Adrenal gland (tissue), 12 donors: ENCODE results near the gene SPRED2. TPM values are rescaled to one million over a fixed set of nuclear protein-coding genes. Genes with fewer than 3 reads are reported as not detected.

Source experiments
- DNase-seq, 7 donors: peaks; one replicate each; pipeline ENCODE4 v3.0.0-alpha.2; 2019 to 2020
- H3K27ac ChIP-seq, 5 donors: fragments of 200-600 bp; sonication (generic) in 4 of 5; 1 replicate in 3 of 5; 2 replicates in 2 of 5; pipeline versions ENCODE4 v1.5.1 to v1.8.0; 2016 to 2020; ENCODE audit warnings: mild to moderate bottlenecking in 1 of 5
- H3K27me3 ChIP-seq: fragments of 200-600 bp; 2 replicates; pipeline ENCODE4 v1.8.0; 2021
- H3K36me3 ChIP-seq, 2 donors: fragments of 200-600 bp; replicated peaks in 1 of 2; 1 replicate in 1 of 2; 2 replicates in 1 of 2; pipeline versions ENCODE4 v1.5.1 to v1.8.0; 2018 to 2022
- H3K4me1 ChIP-seq, 2 donors: fragments of 200-600 bp; replicated peaks in 1 of 2; 1 replicate in 1 of 2; 2 replicates in 1 of 2; pipeline versions ENCODE4 v1.5.1 to v1.8.0; 2018 to 2021
- H3K4me3 ChIP-seq, 4 donors: fragments of 200-600 bp; sonication (generic) in 3 of 4; one replicate each; pipeline ENCODE4 v1.5.1; 2016 to 2018
- H3K9me3 ChIP-seq, 3 donors: fragments of 200-600 bp; sonication (generic) in 1 of 3; replicated peaks in 1 of 3; 1 replicate in 2 of 3; 2 replicates in 1 of 3; pipeline versions ENCODE4 v1.5.1 to v1.8.0; 2016 to 2021
- CTCF ChIP-seq, 6 experiments: fragments of 450-650 bp in 4 of 6; fragments of 200-600 bp in 2 of 6; sonication (generic) in 1 of 6; IDR thresholded peaks; 1 replicate in 5 of 6; 2 replicates in 1 of 6; pipeline versions ENCODE4 v1.5.1 to v1.8.0; 2016 to 2021; ENCODE audit warnings: antibody characterized with exemption in 6 of 6, mild to moderate bottlenecking in 2 of 6, moderate library complexity in 1 of 6
- POLR2A ChIP-seq, 2 donors: fragments of 450-650 bp; IDR thresholded peaks; one replicate each; pipeline ENCODE4 v1.6.1; 2017; ENCODE audit warnings: antibody characterized with exemption in 2 of 2, mild to moderate bottlenecking in 2 of 2, moderate library complexity in 1 of 2
- WGBS, 4 donors: extraction: QIAGEN DNeasy Blood & Tissue Kit in 2 of 4; methylation state at CpG; one replicate each; pipeline versions ENCODE4 v1.1.5 to v1.1.7; 2013 to 2017; 5-methylcytosine and 5-hydroxymethylcytosine counted together
- intact Hi-C, 2 donors: fragments of 100-400 bp; cut with DNase I; formaldehyde crosslinking; loops; one replicate each; pipeline versions ENCODE4 v1.14.1 to v1.15.0; 2022 to 2023
- polyA plus RNA-seq, 3 donors: library from polyadenylated mRNA; stranded (reverse); fragments of 200-250 nt in 2 of 3; fragments of 350-450 nt in 1 of 3; fragmentation: Illumina TruSeq in 1 of 3; extraction: RNeasy Lipid Tissue Mini Kit (QIAGEN cat#74804) in 1 of 3; gene quantifications; one replicate each; pipeline ENCODE4 v1.2.3, GENCODE V29; 2013 to 2014
- total RNA-seq, 9 donors: library from RNA; depleted of rRNA in 4 of 9; stranded (reverse); fragments of >200 nt in 4 of 9; fragments of 120-200 nt in 1 of 9; fragmentation: NEBNext Ultra II Directional in 1 of 9; extraction: Animal tissue kit (Norgen Biotek cat#: 25700) in 1 of 9; gene quantifications; one replicate each; pipeline versions ENCODE4 v1.1.0 to v1.2.4, GENCODE V29; 2013 to 2023
- donor health status: healthy with polysubstance abuse.
- donor health status: Bipolar disorder and iron deficiency.
- donor health status: DM: yes; HTN: yes; CAD: no.
- donor health status: DM: no; HTN: no; CAD: no.
- donor health status: DM: no; HTN: no; CAD: no.
- donor health status: DM: yes; HTN: yes; CAD: no.

SPRED2 gene
- total and polyA plus RNA-seq, 12 donors, result 5.2 to 28.4 (median 16.0) TPM

GRCh38 chr2:65364986-65365733 lies 67.2 kb downstream of the SPRED2 start:
- H3K4me3 ChIP-seq, result no peak overlapping the region
- no peak for TF ChIP-seq CTCF (IDR thresholded peaks at IDR 0.05)
- TF ChIP-seq POLR2A (IDR thresholded peaks at IDR 0.05), result no peak
- 70 to 78% (median 74%) methylated on average over 2 of the region's 2 CpGs for WGBS, 4 donors
- no peaks in the 10 kb centered on the region for H3K9me3 ChIP-seq
- intact Hi-C loops, result no loop called here
- H3K27ac ChIP-seq, result no peak overlapping the region
- peak in 1 of 7 donors; percentile 1 for DNase-seq
- no peaks in the 10 kb centered on the region for H3K27me3 ChIP-seq
- H3K4me1 ChIP-seq, result peaks cover 0 to 41% of the 10 kb centered on the region in 2 donors
- H3K36me3 ChIP-seq, result no peaks in the 10 kb centered on the region

DNA sequence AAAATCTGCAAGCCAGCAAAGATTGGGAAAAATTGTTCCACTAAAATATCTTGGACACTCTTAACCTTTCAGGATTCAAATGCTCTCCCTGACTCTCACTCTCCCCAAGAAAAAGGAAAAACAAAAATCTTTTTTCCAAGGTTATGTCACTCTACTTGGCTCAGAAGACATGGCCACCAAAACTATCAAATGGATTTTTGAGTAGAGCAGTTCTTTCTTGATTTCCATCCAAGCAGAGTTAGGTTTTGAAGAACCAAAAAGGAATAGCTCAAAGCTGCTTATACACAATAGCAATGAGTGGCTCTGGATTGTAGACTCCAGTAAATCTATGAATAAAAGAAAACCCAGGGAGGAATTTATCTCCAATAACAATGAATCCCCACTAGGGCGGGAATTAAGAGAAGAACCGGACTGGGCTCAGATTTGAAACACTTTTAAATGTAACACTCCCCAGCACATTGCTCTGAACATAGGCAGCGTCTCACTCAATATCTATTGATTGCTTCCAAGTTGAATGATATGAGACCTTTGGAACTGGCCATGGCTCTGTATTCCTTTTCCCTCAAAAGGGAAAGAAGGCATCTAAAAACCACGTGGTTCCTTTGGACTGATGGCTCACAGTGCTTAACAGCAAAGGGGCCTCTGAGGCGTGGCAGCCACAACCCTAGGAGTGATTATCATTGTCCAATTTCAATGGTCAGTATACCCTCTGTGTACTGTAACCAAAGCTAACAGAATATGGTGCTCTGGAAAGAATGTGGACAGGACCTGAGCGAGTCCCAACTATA lies 68.3 kb downstream of the SPRED2 start:
- Histone ChIP-seq H3K4me3 (no peak overlapping the region), H3K9me3 (no peaks in the 10 kb centered on the region), H3K27ac (no peak overlapping the region), H3K36me3 (no peaks in the 10 kb centered on the region), H3K27me3 (no peaks in the 10 kb centered on the region), H3K4me1 (peaks cover 0 to 41% of the 10 kb centered on the region in 2 donors)
- DNase-seq, result peak in 1 of 7 donors; percentile 0
- TF ChIP-seq CTCF (IDR thresholded peaks at IDR 0.05) (no peak), POLR2A (IDR thresholded peaks at IDR 0.05) (no peak)
- WGBS, 4 donors, result 84 to 93% (median 89%) methylated on average over 6 of the region's 6 CpGs
- intact Hi-C loops, result no loop called here

- H3K27me3 ChIP-seq, result no peaks in the 10 kb centered on the region
- H3K27ac ChIP-seq, result no peak overlapping the region
- peaks cover 4 to 47% of the 10 kb centered on the region in 2 donors for H3K4me1 ChIP-seq
- H3K36me3 ChIP-seq, result no peaks in the 10 kb centered on the region
- WGBS, 4 donors, result 66 to 85% (median 79%) methylated on average over 3 of the region's 3 CpGs
- DNase-seq, result peak in 1 of 7 donors; percentile 3
- TF ChIP-seq CTCF (IDR thresholded peaks at IDR 0.05) (no peak), POLR2A (IDR thresholded peaks at IDR 0.05) (no peak)
- no peaks in the 10 kb centered on the region for H3K9me3 ChIP-seq
- H3K4me3 ChIP-seq, result no peak overlapping the region
- intact Hi-C loops, result no loop called here
Observed at GRCh38 chr2:65361623-65362022, 70.8 kb downstream of the SPRED2 start.

DNA sequence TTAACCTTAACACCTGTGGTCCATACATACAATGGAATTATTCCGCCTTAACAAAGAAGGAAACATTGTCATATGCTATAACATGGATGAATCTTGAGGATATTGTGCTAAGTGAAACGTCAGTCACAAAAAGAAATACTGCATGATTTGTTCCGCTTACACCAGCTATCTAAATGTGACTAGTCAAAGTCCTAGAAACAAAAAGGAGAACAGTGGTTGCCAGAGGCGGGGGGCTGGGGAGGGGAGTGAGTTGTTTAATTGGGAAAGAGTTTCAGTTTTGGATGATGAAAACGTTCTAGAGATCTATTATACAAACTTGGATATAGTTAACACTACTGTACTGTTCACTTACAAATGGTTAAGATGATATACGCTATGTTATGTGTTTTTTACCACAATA lies 72.0 kb downstream of the SPRED2 start:
- 73 to 87% (median 83%) methylated on average over 6 of the region's 6 CpGs for WGBS, 4 donors
- H3K27ac ChIP-seq, result no peak overlapping the region
- H3K4me3 ChIP-seq, result no peak overlapping the region
- intact Hi-C loops, result no loop called here
- H3K27me3 ChIP-seq, result no peaks in the 10 kb centered on the region
- TF ChIP-seq CTCF (IDR thresholded peaks at IDR 0.05) (no peak), POLR2A (IDR thresholded peaks at IDR 0.05) (no peak)
- no peaks in the 10 kb centered on the region for H3K9me3 ChIP-seq
- DNase-seq, result peak in 1 of 7 donors; percentile 2
- no peaks in the 10 kb centered on the region for H3K36me3 ChIP-seq
- peaks cover 4 to 35% of the 10 kb centered on the region in 2 donors for H3K4me1 ChIP-seq
